Activated CD4-positive, alpha-beta T cell treated with anti-CD3 and anti-CD28 coated beads for 36 hours (primary cell): Measurements from ENCODE around the gene CCL3. TPM values are rescaled to one million over a fixed set of nuclear protein-coding genes. Genes with fewer than 3 reads are reported as not detected.
A peak's percentile ranks its signal among the peaks of the same experiment; 100 is the strongest.
"Not testable (repeated sequence)": the region's sequence is repeated elsewhere in the genome, so short reads cannot be mapped to it uniquely, and the experiment has no call there.

Experiments used
- ATAC-seq: fragments of 200-7000 bp; cut with Tn5 transposase; one replicate; pipeline ENCODE4 v1.10.0; 2021; ENCODE audit warnings: mild to moderate bottlenecking, moderate library complexity
- CTCF ChIA-PET: fragments of 350-600 bp; sonication (Branson Sonifier 250); formaldehyde crosslinking; loops from one replicate; lab custom pipeline; 2021; ENCODE audit warnings: antibody characterized with exemption; lab: Charles Lee
- POLR2A ChIA-PET: fragments of 350-600 bp; sonication (Branson Sonifier 250); formaldehyde crosslinking; loops from one replicate; lab custom pipeline; 2021; ENCODE audit warnings: antibody characterized with exemption, inconsistent platforms; lab: Charles Lee
- DNase-seq: peaks from one replicate; pipeline ENCODE4 v3.0.0-alpha.2; 2020
- H3K27ac Mint-ChIP-seq: one replicate; pipeline ENCODE4 v1.8.0; 2021; ENCODE audit warnings: mixed read lengths
- H3K27me3 Mint-ChIP-seq: one replicate; pipeline ENCODE4 v1.8.0; 2021; ENCODE audit warnings: mixed read lengths
- H3K36me3 Mint-ChIP-seq: one replicate; pipeline ENCODE4 v1.8.0; 2021; ENCODE audit warnings: low read depth, mixed read lengths
- H3K4me1 Mint-ChIP-seq: one replicate; pipeline ENCODE4 v1.8.0; 2021; ENCODE audit warnings: mixed read lengths
- H3K4me3 Mint-ChIP-seq: one replicate; pipeline ENCODE4 v1.8.0; 2021; ENCODE audit warnings: mild to moderate bottlenecking, moderate library complexity, mixed read lengths
- H3K9me3 Mint-ChIP-seq: one replicate; pipeline ENCODE4 v1.8.0; 2021; ENCODE audit warnings: low read depth, mixed read lengths
- intact Hi-C, 2 experiments: fragments of 100-400 bp; cut with DNase I in 1 of 2; cut with micrococcal nuclease in 1 of 2; formaldehyde crosslinking; loops; one replicate each; pipeline versions ENCODE4 v1.14.2 to v1.15.1; 2022 to 2024; cut with DNase I, micrococcal nuclease
- total RNA-seq, 2 experiments: library from RNA; stranded (reverse); gene quantifications; one replicate each; pipeline ENCODE4 v1.2.3, GENCODE V29; 2021

Gene CCL3
- total RNA-seq, 2 experiments from 2014 or later = 287 to 296 TPM

DNA sequence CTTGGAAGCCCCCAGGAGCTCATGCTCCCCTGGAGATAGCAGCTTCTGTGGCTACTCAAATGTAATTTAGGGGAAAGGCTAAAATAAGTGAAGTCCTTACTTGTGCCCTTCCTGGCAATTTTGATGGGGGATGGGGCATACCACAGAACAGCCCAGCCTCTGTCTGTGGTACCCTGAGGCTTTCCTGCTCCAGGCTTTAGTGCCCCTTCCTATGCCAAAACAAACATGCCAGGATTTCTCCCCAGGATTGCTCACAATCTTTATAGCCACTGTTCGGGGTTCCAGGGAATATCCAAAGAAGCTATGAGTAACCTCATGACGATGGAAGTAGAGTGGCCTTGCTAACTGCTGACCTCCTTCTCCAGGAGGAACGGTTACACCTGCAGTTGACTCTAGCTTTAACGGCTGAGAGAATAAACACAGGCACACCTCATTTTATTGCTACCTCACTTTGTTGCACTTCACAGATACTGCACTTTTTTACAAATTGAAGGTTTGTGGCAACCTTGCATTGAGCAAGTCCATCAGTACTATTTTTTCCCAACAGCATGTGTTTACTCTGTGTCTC, 38.6 kb upstream of the CCL3 start:
- peaks cover 2% of the 10 kb centered on the region for H3K36me3 Mint-ChIP-seq
- ChIA-PET POLR2A (no interaction called here), CTCF (interaction anchor here (1.6 kb wide), 1 partner anchor 21 kb away, joined by 5 read pairs; no protein-coding TSS in a partner anchor)
- H3K9me3 Mint-ChIP-seq = peaks cover 4% of the 10 kb centered on the region
- no peak for ATAC-seq
- no peak overlapping the region for H3K4me3 Mint-ChIP-seq
- H3K27ac Mint-ChIP-seq = no peak overlapping the region
- H3K4me1 Mint-ChIP-seq = no peaks in the 10 kb centered on the region
- H3K27me3 Mint-ChIP-seq = peaks cover 14% of the 10 kb centered on the region
- no peak for DNase-seq
- intact Hi-C loops = no loop called here

- no peak overlapping the region for H3K27ac Mint-ChIP-seq
- no peak overlapping the region for H3K4me3 Mint-ChIP-seq
- peaks cover 2% of the 10 kb centered on the region for H3K36me3 Mint-ChIP-seq
- intact Hi-C loops = no loop called here
- no peak for DNase-seq
- POLR2A ChIA-PET = no interaction called here
- ATAC-seq = no peak
- no peaks in the 10 kb centered on the region for H3K4me1 Mint-ChIP-seq
- H3K9me3 Mint-ChIP-seq = peaks cover 4% of the 10 kb centered on the region
- CTCF ChIA-PET = interaction anchor here (1.0 to 1.6 kb wide), 2 partner anchors 21 to 59 kb away, joined by 3 to 5 read pairs; no protein-coding TSS in a partner anchor
- peaks cover 10% of the 10 kb centered on the region for H3K27me3 Mint-ChIP-seq
Observed at GRCh38 chr17:36127911-36128310, 38.0 kb upstream of the CCL3 start.

DNA sequence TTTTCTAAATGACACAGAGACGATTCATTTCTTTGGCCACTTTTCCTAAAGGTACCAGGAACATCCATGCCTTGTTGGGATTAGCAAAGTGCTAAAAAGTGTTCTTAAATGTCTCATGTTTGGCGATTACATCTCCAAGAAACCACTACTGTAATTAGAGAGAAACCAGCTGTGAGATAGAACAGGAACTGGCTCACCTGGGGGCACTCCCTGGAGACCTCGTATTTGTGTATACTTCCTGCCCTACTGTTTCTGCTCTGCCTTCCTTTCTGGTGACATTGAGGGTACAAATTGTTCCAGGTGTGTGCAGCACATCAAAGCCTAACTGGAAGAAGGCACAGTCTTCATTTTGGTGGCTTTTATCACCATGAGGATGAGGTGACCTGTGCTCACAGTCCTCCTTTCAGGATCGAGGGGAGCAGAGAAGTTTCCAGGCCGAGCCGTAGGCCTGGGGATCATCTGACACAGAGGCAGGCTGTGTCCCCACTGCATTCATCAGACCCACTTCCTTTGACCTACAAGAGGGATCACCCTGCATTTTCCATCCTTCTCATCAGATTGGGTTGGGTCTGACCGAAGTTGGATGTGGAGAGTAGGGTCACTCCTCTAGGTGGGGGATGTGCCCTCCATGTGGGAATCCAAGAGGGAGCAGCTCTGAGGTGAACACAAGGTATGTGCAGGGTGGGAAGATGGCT, 37.4 kb upstream of the CCL3 start:
- Mint-ChIP-seq H3K9me3 (peaks cover 4% of the 10 kb centered on the region), H3K4me3 (no peak overlapping the region), H3K36me3 (peaks cover 2% of the 10 kb centered on the region), H3K4me1 (no peaks in the 10 kb centered on the region), H3K27ac (no peak overlapping the region), H3K27me3 (peaks cover 12% of the 10 kb centered on the region)
- ATAC-seq (no peak), DNase-seq (no peak)
- intact Hi-C loops = no loop called here
- POLR2A ChIA-PET = no interaction called here
- CTCF ChIA-PET = interaction anchor here (0.7 to 1.6 kb wide), 5 partner anchors 19 to 151 kb away, joined by 3 to 5 read pairs (median 3); partner anchors contain the start of gene CCL18

- Mint-ChIP-seq H3K9me3 (peaks cover 4% of the 10 kb centered on the region), H3K27ac (no peak overlapping the region), H3K4me3 (no peak overlapping the region), H3K4me1 (peaks cover 10% of the 10 kb centered on the region), H3K36me3 (peaks cover 2% of the 10 kb centered on the region), H3K27me3 (peaks cover 24% of the 10 kb centered on the region)
- DNase-seq (no peak), ATAC-seq (no peak)
- CTCF ChIA-PET = interaction anchor here (1.1 to 3.2 kb wide), 2 partner anchors 15 to 53 kb away, joined by 5 to 13 read pairs; no protein-coding TSS in a partner anchor
- intact Hi-C loops = no loop called here
- POLR2A ChIA-PET = no interaction called here
Observed at GRCh38 chr17:36124879-36125824, 35.2 kb upstream of the CCL3 start.

DNA sequence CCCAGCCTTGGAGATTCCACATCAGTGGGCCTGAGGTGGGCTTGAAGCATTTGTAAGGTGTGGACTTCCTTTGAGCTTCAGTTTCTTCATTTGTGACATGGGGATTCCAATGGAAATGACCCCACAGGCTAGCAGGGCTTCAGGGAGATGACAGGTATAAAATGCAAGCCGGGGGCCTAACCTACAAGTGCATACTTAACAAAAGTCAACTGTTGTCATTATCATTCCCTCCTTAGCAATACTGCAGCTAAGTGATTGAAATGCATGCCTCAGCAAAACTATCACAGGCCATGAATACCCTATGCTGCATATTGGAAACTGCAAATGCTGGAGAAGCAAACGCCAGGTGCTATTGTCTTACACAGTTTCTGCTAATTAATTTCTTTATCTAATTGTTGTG, 33.5 kb upstream of the CCL3 start:
- H3K4me1 Mint-ChIP-seq = peaks cover 19% of the 10 kb centered on the region
- no peak overlapping the region for H3K4me3 Mint-ChIP-seq
- ChIA-PET POLR2A (no interaction called here), CTCF (interaction anchor here (0.6 to 3.2 kb wide), 3 partner anchors 10 to 55 kb away, joined by 3 to 13 read pairs (median 3); no protein-coding TSS in a partner anchor)
- no peak overlapping the region for H3K27ac Mint-ChIP-seq
- H3K9me3 Mint-ChIP-seq = peaks cover 4% of the 10 kb centered on the region
- peaks cover 17% of the 10 kb centered on the region for H3K27me3 Mint-ChIP-seq
- intact Hi-C loops = no loop called here
- ATAC-seq (no peak), DNase-seq (no peak)
- peaks cover 2% of the 10 kb centered on the region for H3K36me3 Mint-ChIP-seq

DNA sequence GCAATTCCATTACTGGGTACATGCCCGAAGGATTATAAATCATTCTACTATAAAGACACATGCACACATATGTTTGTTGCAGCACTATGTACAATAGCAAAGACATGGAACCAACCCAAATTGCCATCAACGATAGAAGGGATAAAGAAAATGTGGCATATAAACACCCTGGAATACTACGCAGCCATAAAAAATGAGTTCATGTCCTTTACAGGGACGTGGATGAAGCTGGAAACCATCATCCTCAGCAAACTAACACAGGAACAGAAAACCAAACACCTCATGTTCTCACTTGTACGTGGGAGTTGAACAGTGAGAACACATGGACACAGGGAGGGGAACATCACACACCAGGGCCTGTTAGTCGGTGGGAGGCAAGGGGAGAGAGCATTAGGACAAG, 31.2 kb upstream of the CCL3 start:
- Mint-ChIP-seq H3K27me3 (peaks cover 17% of the 10 kb centered on the region), H3K4me1 (peaks cover 40% of the 10 kb centered on the region), H3K27ac (peak overlapping the region; percentile 23)
- POLR2A ChIA-PET = interaction anchor here (4.8 kb wide), 1 partner anchor 32 kb away, joined by 37 read pairs; the partner anchor contains the start of gene CCL3
- DNase-seq, ATAC-seq, H3K36me3 Mint-ChIP-seq, H3K9me3 Mint-ChIP-seq, intact Hi-C loops, H3K4me3 Mint-ChIP-seq: not testable (repeated sequence)
- CTCF ChIA-PET = interaction anchor here (0.8 to 2.1 kb wide), 3 partner anchors 8 to 48 kb away, joined by 5 to 9 read pairs (median 7); no protein-coding TSS in a partner anchor

DNA sequence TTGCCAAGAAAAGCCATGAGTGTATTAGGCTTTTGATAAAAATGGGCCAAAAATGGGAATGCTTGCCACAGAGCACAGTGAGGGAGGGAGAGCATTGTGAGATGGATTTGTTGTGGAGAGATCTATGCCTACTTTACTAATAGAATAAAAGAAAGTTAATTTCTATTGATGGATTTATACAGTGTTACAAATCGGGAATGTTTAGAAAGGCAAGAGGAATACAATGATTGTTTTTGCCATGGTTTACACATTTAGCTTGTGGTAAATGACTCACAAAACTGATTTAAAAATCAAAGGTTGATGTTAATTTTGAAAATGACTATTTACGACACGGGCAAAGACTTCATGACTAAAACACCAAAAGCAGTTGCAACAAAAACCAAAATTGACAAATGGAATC, 30.3 kb upstream of the CCL3 start:
- H3K4me1 Mint-ChIP-seq = peaks cover 40% of the 10 kb centered on the region
- ChIA-PET POLR2A (interaction anchor here (1.0 to 4.8 kb wide), 2 partner anchors 28 to 31 kb away, joined by 4 to 37 read pairs; partner anchors contain the start of gene CCL3), CTCF (interaction anchor here (0.8 to 2.1 kb wide), 4 partner anchors 9 to 52 kb away, joined by 5 to 9 read pairs (median 7); no protein-coding TSS in a partner anchor)
- no peak overlapping the region for H3K4me3 Mint-ChIP-seq
- DNase-seq = no peak
- no peaks in the 10 kb centered on the region for H3K9me3 Mint-ChIP-seq
- peak overlapping the region; percentile 23 for H3K27ac Mint-ChIP-seq
- intact Hi-C loops = no loop called here
- ATAC-seq = no peak
- H3K36me3 Mint-ChIP-seq = no peaks in the 10 kb centered on the region
- H3K27me3 Mint-ChIP-seq = peaks cover 18% of the 10 kb centered on the region

- peaks cover 40% of the 10 kb centered on the region for H3K4me1 Mint-ChIP-seq
- ATAC-seq (no peak), DNase-seq (peak; percentile 26)
- peak overlapping the region; percentile 72 for H3K27ac Mint-ChIP-seq
- CTCF ChIA-PET = interaction anchor here (0.9 to 2.1 kb wide), 6 partner anchors 13 to 149 kb away, joined by 3 to 15 read pairs (median 8); partner anchors contain the start of gene CCL3
- no peaks in the 10 kb centered on the region for H3K9me3 Mint-ChIP-seq
- H3K36me3 Mint-ChIP-seq = no peaks in the 10 kb centered on the region
- intact Hi-C loops = loop anchor here in 1 of 2 experiments (1.0 kb wide), 1 partner anchor 46 kb away; no protein-coding TSS in a partner anchor
- POLR2A ChIA-PET = interaction anchor here (0.8 to 4.8 kb wide), 3 partner anchors 15 to 29 kb away, joined by 3 to 37 read pairs (median 8); partner anchors contain the start of gene CCL3
- H3K4me3 Mint-ChIP-seq = peak overlapping the region; percentile 21
- peaks cover 22% of the 10 kb centered on the region for H3K27me3 Mint-ChIP-seq
Observed at GRCh38 chr17:36118477-36119353, 28.8 kb upstream of the CCL3 start.

DNA sequence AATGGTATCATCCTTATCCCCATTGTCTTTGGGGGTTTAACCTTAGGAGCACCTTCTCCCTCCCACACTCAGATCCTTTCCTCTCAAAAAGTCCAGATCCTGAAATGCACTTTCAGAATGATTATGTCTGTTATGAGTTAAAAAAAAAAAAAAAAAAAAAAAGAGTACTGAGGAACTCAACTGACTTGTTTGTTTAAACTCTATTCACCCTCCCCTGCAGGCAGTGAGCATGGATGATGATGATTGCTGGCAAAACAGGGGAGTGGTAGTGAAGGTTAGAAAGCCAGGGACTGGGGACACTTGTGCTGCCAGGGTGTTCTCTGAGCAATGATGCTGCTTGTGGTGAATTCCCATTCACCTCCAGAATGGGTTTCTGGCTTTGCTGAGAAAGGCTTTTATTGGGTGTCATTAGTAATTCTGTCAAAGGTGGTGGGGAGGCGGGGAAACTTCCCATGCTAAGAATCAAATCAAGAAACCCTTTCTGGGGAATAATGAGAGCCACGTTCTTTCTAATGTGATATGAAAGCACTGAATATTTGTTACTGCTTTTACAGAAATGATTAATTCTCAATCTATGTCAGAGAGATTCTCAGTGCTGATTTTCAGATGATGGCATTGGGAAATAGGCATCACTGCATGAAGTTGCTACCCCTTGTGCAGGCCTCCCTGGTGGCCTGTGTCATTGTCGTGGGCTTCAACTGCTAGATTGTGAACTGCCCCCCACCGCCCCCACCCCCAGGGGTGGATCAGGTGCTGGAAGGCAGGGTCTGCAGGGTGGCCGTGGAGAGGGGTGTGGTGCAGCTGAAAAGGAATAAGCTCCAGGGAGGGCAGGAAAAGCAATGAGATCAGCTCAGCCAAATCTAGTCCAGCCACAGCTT, 27.8 kb upstream of the CCL3 start:
- intact Hi-C loops = loop anchor here (1.0 kb wide), 2 partner anchors 27 to 45 kb away; partner anchors contain the start of gene CCL3 (in 2 of the 2)
- Mint-ChIP-seq H3K36me3 (no peaks in the 10 kb centered on the region), H3K4me1 (peaks cover 40% of the 10 kb centered on the region), H3K9me3 (peaks cover 2% of the 10 kb centered on the region), H3K27ac (peak overlapping the region; percentile 72), H3K27me3 (peaks cover 22% of the 10 kb centered on the region), H3K4me3 (peak overlapping the region; percentile 21)
- DNase-seq (peak; percentile 77), ATAC-seq (peak; percentile 92)
- ChIA-PET POLR2A (interaction anchor here (0.8 to 4.8 kb wide), 3 partner anchors 16 to 28 kb away, joined by 3 to 37 read pairs (median 8); partner anchors contain the start of gene CCL3), CTCF (interaction anchor here (0.9 to 2.1 kb wide), 7 partner anchors 14 to 148 kb away, joined by 3 to 15 read pairs (median 4); partner anchors contain the start of gene CCL3)
